Stimulated activated CD4-positive, alpha-beta T cell treated with anti-CD3 and anti-CD28 coated beads, Interleukin-2, amount 100 ng/mL, for 4 hours (primary cell): ENCODE measurements around the gene MINAR1.
"Not testable (repeated sequence)": the region's sequence is repeated elsewhere in the genome, so short reads cannot be mapped to it uniquely, and the experiment has no call there.

ENCODE experiments used
- DNase-seq: peaks from one replicate; pipeline ENCODE4 v3.0.0-alpha.2; 2020; ENCODE audit warnings: low read depth

MINAR1 gene, protein sequence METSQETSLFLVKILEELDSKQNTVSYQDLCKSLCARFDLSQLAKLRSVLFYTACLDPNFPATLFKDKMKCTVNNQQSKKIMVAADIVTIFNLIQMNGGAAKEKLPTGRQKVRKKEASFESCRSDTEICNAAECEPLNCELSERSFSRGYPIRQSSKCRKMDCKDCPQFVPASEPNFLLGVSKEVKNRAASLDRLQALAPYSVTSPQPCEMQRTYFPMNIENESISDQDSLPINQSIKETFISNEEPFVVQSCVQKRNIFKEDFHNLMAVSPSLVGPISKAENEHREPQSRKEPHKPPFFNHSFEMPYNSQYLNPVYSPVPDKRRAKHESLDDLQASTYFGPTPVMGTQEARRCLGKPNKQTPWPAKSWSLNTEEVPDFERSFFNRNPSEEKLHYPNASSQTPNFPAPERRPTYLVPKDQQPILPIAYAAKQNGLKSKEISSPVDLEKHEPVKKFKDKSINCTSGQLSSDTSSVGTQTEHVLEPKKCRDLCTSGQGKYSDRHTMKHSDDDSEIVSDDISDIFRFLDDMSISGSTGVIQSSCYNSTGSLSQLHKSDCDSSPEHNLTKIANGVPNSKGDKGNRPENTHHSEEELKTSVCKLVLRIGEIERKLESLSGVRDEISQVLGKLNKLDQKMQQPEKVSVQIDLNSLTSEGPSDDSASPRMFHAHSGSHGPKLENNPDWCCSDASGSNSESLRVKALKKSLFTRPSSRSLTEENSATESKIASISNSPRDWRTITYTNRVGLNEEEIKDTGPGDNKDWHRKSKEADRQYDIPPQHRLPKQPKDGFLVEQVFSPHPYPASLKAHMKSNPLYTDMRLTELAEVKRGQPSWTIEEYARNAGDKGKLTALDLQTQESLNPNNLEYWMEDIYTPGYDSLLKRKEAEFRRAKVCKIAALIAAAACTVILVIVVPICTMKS

DNA sequence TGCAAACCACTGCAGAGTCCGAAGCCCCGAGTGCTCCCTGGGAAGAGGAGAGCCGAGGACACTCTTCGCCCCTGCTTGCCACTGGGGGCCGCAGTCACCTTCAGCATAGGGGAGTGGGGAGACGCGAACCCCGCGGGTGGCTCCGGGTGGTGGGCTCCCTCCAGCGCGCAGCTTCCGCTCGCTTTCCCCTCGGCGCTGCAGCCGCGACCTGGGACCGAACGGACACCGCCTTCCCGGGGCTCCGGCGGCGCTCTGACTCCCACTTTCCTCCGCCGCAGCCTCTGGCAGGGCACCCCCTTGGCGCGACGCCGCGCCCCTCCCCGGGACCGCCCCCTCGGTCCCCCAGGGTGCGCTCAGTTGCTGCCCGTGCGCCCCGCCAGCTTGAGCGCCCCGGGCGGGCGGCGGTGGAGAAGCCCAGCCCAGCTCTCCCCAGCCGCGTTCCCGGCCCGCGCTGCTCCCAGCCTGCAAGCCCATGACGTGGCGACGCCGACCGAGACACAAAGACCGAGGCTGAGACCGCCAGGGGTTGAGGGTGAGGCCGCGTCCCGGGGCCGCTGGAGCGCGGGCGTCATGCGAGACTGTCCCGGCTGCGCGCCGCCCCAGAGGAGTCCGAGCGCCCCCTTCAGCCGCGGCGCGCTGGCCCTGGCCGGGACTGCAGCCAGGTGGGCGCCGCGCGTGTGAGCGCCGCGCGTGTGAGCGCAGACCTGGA, at the start of gene MINAR1:
TSS of gene MINAR1 (plus strand) at position 701 of the 709 bp plus-strand sequence. CDS start 23,812 bp downstream, outside the sequence.
- no peak for DNase-seq

DNA sequence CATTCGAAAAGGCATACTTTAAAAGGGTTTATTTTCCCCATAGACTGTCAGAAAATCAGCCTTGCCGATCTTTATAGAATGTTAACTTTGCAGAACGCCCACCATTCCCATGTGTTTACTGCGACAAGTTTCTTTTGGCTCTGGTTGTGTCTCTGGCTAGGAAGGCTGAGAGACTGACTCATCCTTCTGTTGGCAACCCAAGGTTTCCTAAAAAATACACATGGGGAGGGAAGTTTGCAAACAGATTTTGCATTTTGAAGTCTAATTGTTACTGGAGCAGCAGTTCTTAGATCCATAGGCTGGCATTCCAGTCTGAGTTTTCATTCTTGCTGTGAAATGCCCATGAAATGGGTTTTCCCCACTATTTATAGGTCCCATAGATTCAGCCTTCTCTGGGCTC, 37.9 kb upstream of the MINAR1 start:
- no peak for DNase-seq

DNA sequence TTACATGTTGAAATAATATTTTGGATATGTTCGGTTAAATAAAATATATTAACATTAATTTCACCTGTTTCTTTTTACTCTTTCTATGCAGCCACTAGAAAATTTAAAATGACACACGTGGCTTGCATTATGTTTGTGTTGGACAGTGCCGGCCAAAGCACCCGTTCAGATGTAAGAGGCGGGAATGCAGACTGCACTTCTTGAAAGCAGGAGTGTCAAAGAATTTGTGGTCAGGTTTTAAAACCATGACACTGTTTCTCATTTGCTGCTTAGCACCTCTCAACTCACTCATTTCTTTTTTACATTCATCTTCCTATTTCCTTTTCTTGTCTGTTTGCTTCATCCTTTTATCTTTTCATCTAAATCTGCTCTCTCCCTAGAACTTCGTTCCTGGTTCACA, 35.3 kb upstream of the MINAR1 start:
- DNase-seq = no peak

DNA sequence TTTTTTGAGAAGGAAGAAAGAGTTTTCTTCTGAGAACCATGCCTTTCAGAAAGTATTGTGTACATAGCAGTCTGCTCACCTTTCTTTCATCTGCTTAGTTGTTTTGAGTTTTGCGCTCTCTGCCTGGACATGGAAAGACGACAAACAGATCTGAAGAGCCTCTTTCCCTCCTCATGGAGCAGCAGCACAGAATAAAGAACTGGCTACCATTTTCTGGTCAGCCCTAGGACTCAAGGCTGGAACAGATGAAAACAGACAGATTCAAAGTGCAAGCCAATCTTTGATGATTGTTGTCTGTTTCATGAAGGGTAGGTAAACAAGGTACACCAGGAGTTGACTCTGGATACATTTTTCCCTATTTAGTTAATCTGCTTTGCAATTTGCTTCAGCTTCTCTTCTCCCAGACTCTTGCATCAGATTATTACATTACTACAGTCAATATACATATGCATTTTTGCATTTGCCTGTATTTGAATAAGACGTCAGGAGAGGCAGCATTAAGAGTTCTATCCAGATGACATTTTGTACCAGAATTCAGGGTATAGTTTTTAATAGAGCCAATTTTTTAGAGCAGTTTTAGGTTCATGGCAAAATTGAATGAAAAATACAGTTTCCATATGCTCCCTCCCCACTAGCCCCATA, 34.7 kb upstream of the MINAR1 start:
- DNase-seq = no peak

DNA sequence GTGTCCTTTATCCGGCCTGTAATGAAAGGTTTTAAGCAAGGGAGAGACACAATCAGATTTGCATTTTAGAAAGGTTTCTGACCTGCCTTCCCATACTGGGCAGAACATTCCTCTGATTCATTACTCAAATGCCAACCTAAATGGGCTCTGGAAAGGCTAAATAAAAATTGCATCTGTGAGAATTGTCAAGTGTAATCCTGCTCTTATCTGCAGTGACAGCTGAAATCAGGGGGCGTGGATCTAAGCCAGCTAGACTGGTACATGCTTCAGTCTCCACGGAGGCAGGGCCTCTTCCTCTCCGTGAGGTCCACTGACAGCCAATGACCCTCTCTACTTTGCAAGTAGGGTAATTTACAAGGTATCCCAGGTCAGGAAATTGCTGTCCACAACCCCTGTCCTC, 32.5 kb upstream of the MINAR1 start:
- no peak for DNase-seq

DNA sequence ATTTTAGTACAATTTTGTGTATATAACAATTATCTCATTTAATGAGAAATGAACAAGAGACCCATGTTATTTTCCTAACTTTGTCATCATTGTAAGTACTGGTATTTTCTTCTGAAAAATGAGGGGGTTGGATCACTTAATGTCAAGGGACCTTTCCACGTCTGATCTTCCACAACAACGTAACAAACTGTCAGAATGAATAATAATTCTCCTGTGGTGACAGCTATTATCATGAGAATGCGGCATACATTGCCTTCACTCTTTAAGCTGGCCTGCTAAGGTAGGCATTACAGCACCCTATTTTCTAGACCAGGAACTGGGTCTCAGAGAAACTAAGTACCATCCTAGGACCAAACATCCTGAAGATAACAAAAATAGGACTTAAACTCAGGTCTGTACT, 31.5 kb upstream of the MINAR1 start:
- no peak for DNase-seq

DNA sequence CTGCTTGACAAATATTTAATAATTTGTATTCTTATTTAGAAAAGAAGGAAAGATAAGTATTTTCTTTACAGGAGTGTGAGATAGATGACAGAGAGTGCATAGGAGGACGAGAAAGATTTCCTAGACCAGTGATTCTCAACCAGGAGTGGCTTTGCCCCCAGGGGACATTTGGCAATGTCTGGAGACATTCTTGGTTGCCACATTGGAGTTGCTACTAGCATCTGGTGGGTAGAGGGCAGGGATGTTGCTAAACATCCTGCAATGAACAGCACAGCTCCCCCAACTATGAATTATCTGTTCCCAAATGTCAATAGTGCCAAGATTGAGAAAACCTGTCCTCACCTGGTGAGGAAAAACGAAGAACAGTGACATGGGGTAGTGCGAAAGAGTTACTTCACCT, 30.8 kb upstream of the MINAR1 start:
- no peak for DNase-seq

DNA sequence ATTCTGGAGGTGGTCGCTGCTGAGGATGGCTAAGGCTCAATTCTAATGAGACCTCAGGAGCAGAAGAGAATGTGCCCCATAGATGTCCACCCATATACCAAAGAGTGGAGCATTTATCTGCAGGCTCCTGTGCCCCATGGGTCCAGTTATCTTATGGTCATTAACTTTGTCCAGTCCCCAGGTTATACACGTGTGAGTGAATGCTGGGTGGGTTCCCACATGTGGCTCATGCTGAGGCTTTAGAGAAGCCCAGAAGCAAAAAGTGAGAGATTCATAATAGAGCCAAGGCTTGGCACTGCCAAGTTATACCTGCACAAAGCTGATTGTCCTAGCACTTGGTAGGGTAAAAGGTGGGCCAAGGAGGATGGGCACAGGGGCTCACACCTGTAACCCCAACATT, 30.0 kb upstream of the MINAR1 start:
- DNase-seq = no peak

DNA sequence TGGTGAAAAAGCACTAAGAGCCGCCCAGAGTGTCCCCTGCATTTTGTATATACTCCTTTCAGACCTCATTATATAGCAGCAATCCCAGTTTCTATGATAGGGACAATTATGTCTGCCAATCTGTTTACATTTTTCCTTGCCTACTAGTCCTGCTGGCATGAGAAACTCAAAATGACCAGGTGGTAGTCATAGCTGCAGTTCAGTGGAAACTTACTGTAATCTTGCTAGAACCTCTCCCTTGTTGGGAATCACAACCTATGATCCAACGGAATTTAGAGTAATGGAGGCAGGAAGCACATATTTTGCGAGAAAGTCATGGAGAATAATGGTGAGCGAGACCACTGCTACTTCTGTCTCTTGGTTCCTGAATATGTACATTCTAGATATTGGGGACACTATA, 28.6 kb upstream of the MINAR1 start:
- DNase-seq = no peak

DNA sequence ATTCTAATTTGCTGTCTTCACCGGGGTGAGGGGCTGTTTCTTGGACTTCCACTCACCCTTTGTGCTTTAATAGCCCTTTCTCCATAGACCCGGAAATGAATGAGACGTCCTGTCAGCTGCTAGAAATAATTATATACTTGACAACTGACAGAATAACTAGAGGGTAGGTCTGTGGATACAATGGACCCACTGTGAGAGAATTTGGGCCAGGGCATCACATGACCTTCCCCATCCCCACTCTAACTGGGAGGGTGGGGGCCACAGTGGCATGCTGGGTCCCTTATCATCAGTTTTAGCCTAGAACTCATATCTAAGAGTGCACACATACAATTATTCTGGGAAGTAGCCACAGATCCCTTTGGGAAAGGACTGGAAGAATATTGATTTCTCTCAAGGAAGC, 25.9 kb upstream of the MINAR1 start:
- no peak for DNase-seq

DNA sequence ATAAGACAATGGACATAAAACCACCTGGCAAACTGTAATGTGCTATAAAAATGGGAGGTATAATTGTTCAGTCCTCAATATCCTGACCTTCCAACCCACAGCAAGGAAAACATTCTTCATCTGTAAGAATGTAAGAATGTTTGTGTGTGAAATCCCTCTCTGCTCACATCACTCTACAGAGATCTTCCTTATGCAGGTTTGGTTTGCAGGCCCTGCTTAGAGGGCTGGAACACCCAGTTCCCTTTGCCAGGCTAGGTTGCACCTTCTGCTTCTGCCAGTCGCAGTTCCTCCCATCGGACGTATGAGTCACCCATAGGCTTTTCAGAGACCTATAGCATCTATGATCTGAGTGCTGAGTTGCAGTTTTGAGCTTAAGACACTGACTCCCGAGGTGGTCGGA, 24.1 kb upstream of the MINAR1 start:
- DNase-seq = no peak

DNA sequence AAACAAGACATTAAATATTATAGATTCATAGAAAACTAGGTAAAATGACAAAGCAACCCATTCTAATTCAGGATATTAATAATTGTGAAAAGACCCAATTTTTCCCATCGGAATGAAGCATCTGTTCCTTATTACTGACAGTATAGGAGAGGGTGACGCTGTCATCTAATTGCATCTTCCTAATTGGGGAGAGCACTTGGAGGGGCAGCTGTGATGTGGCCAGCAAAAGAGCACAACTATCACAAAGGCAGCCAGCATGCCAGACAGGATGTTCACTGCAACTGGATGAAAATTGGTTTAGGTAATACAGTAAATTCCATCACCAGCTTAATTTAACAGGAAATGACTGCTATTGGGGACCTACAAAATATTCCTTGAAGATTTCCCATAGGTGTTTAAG, 21.9 kb upstream of the MINAR1 start:
- no peak for DNase-seq

DNA sequence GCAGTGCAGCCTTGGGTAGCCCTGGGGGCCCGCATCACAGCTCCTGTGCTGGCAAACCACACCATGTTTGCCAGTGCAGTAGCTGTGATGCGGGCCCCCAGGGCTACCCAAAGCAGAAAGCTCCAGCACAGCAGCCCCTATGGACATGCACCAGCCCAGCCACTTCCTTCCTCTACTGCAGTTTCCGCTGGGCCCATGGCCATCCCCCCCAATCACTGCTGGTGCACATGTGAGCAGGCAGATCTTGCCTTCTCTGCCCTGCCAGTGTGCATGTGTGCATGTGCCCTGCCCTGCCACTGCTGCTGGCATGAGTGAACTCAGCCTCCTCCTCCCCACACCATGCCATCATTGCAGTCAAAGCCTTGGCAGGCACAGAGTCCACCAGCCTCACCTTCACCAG, 20.1 kb upstream of the MINAR1 start:
- DNase-seq = no peak

DNA sequence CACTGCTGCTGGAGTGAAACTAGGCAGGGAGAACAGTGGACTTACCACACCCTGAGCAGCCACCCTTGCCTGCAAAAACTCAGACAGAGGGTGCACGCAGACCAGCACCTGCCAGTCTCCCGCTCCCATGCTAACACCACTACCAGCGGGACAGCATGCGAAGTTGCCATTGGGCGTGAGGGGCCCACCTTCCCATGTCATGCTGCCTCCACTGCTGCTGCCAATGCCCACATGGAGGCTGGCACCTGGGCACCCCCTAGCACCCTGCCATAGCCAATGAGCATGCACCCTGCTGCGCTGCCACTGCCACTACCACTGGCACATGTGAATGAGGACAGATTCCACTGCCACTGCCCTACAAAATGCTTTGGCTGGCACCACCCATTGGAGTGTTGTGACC, 19.7 kb upstream of the MINAR1 start:
- DNase-seq = no peak

DNA sequence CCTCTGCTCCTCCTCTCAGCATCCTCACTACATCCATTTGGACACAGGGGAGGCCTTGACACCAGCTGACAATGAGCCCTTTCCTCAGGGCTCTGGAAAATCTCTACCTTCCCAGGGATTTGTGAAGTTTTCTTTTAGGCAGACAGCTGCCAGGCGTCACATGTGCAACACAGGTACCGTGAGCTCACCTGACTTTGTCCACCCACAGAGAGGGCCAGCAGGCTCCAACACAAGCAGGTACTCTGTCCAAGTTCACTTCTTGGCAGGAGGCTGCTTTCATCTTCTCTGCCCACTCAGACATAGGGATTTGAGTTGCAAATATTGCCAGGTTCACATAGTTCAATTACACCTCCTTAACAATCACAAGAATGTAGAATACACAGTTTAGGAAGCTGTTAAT, 15.3 kb upstream of the MINAR1 start:
- DNase-seq = no peak

DNA sequence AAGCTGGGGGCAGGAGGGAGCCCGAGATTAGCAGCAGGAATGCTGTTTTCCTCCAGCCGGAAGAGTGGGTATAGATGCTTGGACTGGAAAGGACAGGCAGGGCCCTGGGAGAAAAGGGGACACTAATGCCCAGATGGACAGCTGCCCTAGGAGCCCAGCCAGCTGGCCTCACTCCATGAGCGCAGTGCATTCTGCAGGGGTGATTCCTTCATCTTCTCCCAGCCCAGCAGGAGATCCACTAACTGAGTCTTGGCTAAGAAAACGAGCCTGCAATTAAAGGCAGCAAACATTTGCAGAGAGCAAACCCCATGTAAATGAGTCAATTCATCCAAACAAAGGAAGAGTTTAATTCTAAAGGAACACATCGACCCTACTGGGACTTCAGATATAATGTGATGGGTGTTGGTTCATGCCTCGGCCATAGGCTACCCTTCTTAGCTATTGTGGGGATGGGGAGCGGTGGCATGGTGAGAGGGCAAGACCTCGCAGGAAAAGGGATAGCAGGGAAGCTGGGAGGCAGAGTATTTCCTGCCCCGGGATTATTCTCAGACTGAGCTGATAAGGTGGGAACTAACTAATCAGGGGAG, 13.3 kb upstream of the MINAR1 start:
- no peak for DNase-seq

DNA sequence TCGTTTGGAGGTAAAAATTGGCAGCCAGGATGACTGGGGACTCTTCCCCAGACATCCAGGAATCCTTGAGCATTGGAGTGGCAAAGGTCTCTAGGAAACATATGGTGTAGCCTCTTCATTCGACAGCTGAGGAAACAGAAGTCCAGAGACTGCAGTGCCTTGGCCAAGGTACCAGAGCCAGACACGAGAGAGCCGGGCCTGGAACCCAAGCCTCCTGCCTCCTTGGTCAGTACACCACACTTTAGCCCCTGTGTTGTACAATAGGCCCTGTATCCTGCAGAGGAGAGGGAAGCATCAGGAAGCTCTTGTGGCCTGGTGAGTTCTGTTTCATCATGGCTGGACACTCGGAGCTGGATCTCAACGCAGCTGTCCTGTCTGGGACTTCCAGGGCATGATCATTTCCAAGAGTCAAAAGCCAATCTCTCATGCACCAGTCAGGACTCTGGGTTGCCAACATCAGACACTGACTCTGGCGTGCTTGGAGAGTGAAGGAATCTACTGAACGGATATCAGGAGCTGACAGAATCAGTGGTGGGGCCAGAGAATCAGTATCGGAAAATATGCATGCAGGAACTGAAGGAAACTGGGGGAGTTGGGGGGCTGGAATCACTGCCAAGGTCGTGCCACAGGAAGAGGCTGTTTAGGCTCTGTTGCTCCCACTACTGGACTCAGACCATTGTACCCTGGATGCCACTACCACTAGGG, 6.4 kb upstream of the MINAR1 start:
- no peak for DNase-seq

DNA sequence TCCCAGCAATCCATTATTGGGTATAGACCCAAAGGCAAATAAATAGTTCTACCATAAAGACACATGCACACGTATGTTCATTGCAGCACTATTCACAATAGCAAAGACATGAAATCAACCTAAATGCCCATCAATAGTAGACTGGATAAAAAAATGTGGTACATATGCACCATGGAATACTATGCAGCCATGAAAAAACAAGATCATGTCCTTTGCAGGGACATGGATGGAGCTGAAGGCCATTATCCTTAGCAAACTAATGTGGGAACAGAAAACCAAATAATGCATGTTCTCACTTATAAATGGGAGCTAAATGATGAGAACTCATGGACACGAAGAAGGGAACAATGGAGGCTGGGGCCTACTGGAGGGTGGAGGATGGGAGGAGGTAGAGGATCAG, 5.2 kb upstream of the MINAR1 start:
- DNase-seq = not testable (repeated sequence)

DNA sequence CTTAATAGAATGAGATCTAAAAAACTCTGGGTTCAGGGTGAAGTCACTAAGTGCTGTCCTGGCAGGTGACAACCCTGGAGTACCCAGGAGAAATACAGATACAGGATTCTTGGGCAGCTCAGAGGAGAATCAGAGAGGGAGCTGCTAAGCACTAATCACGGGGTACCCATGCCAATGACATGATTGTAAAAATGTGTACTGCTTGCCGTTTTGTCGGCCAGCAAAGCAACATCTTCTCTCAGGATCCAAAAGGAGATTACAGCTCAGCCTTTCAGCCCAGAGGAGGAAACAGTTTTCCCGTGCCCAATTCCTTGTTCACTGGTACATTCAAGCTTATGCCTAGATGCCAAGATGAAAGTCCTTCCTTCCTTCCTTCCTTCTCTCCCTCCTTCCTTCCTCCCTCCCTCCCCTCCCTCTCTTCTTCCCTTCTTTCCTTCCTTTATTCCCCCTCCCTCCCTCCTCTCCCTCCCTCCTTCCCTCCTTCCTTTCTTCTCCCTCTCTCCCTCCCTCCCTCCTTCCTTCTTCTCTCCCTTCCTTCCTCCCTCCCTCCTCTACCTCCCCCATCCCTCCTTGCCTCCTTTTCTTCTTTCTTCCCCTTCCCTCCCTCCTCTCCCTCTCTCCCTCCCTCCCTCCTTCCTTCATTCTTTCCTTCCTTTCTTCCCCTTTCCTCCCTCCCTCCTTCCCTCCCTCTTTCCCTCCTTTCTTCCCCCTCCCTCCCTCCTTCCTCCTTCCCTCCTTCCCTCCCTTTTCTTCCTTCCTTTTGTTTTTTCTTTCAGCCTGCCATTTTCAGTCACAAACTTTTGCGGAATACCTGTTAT, 4.1 kb upstream of the MINAR1 start:
- DNase-seq = no peak
